Stimulated activated CD8-positive, alpha-beta memory T cell treated with anti-CD3 and anti-CD28 coated beads, Interleukin-12 subunit alpha, Interleukin-12 subunit beta, amount 100 ng/mL, for 4 hours (primary cell): ENCODE data around the gene RPS15.

Experiments used
- DNase-seq: peaks from one replicate; pipeline ENCODE4 v3.0.0-alpha.2; 2020; ENCODE audit warnings: low read depth

Gene RPS15

DNA sequence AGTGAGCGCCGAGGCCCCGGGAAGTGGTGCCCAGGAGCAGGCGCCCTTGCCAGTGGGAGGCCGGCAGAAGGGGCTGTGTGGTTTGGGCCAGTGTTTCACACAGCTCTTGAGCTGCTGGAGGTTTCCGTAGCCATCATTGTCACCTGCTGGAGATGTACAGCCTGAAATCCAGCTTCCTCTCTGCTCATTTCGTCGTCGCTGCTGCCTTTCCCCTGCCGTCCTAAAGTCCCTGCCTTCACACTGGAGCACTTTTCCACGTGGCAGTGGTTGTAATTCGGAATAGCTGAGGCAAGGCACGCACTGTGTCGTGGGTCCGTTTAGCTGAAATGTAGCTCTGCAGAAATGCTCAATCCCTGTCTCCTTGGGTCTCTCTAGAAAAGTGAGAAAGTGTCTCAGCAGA is 17.6 kb upstream of the RPS15 start:
- no peak for DNase-seq

DNA sequence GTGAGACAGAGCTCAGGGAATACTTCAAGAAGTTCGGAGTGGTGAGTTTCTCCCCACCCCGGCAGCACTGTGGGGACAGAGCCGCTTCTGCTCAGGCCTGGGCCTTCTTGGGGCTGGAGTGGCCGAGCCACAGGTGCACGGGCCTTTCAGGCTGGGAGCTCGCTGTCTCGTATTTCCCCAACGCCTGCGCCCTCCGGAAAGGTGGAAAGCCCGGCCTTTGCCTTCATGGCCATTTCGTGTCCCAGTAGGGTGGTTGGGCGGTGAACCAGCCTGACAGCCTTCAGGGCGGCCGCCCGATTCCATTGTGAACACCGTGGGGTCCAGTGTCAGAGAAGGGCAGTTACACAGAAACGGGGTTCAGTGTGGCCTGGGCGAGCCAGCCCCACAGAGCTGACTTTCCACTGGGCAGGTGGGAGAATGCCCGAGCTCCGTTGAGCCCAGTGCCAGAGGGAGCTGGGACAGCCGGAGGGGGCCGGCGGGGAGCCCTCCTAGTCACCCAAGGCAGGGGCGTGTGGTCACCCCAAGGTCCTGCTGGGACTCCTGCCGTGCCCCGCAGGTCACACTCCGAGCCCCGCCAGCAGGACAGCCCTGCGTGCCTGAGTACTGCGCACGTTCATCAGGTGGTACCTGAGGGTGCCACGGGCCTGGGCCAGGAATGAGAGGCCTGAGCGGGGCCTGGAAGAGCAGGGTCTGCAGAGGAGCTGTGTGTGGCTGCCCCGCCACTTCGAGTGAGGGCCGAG is 16.8 kb upstream of the RPS15 start:
- DNase-seq, result no peak

DNA sequence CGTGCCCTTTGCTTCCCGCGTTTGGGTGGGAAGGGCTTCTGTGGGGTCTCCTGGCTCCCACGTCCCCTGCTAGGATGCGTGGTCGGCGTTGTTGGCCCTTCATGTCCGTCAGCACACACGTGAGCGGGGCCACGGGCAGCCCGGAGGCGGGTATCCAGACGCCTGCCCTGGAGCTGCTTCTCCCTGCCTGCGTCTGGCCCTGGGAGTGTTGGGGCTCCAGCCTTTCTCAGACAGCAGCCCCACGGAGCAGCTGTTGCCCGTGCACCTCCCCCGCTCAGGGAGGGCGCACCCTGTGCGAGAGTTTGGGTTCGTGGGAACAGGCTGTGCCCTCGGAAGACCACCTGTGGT is 16.3 kb upstream of the RPS15 start:
- DNase-seq, result no peak

DNA sequence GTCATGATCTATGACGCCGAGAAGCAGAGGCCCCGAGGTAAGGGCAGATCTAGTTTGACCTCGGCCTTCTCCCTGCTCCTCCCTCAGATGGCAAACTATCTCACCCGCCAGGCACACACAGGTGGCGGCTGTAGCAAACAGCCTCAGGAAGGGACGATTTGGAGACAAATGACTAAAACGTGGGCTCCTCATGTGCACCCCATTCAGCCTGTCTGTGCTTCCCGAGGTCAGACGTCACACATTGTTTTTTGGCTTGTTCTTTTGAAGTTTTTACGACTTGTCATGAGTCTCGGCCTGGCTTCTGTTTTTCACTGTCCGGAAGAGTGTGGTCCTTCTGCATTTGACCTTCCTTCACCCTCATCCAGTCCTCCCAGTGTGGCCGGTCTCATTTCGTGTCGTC is 15.8 kb upstream of the RPS15 start:
- no peak for DNase-seq

DNA sequence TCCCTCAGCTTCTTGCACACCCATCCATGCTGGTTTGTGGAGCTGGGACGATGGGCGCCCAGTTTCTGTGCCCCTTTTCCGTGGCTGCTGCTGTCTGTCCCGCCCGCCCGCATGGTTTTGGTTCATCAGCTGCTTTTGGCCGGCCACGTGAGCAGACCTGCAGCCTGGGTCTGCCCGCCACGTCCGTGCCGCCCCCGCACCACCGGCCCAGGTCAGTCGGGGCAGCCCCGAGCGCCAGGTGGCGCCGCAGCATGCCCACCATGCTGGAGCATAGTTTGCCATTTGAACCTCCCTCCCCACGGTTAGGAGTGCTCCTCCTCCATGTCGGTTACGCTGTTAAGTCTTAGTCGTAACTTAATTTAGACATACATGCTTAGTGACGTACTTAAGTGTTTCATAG is 15.3 kb upstream of the RPS15 start:
- DNase-seq, result no peak

DNA sequence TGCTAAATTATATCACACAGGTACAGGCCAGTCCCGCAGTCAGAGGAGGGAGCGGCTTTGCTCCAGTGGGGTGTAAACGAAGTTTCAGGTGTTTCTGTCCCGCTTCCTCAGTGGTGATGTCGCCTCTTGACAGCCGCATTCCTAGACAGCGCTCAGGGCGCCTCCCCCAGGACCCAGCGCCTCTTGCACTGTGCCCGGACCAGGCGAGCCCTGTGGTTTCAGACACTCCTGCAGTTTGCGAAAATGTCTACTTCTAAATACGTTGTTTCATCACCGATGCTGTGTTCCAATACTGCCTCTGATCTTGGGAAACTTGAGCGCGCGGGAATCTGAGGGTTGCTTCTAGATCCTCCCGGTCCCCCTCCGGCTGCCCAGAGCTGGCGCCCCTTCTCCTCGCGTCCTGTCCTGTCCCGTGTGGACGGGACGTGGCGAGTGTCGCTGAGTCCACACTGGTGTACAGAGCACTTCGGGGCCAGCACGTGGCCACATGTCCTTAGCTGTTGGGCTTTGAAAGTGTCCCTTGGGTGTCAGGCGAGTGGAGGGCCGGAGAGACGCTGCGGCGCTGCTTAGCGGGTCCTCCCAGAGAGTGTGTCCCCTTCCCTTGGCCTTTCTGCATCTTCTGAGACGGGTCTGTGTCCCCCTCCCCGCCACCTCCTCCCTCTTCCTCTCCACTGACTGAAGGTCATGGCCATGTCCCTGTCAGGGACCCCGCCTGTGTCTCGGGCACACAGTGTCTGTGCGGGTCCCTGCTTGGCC is 14.6 kb upstream of the RPS15 start:
- DNase-seq, result no peak

DNA sequence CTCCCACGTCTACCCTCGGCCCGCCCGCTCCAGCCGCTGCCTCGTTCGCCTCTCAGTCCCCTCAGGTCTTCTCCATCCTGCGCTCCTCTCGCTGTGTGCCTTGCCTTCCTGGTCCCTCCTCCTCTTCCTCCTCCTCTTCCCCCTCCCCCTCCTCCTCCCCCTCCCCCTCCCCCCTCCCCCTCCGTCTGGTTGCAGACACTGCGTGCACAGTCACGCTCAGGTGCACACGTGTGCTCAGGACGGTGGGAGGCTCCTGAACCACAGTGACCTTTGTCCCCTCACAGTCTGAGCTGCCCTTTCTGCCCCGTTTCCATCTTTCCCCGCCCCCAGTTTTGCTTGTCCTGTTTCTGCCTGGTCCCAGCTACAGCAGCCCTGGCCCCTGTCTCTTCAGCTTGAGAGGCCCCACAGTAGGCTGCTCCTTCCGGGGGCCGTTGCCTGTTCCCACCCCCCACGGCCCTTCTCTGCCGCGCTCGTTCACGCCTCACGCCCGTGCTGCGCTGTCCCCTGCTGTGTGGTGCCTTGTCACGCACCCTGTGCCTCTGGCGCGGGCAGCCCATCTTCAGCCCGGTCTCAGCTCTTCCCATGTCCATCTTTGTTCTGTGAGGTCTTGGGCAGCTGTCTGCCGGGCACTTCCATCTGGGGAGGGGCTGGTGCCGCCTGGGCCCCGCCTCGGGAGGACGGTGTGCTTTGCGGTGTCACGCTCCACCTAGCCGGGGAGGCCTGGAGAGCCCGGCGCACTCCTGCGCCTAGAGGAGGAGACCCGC is 13.8 kb upstream of the RPS15 start:
- no peak for DNase-seq

DNA sequence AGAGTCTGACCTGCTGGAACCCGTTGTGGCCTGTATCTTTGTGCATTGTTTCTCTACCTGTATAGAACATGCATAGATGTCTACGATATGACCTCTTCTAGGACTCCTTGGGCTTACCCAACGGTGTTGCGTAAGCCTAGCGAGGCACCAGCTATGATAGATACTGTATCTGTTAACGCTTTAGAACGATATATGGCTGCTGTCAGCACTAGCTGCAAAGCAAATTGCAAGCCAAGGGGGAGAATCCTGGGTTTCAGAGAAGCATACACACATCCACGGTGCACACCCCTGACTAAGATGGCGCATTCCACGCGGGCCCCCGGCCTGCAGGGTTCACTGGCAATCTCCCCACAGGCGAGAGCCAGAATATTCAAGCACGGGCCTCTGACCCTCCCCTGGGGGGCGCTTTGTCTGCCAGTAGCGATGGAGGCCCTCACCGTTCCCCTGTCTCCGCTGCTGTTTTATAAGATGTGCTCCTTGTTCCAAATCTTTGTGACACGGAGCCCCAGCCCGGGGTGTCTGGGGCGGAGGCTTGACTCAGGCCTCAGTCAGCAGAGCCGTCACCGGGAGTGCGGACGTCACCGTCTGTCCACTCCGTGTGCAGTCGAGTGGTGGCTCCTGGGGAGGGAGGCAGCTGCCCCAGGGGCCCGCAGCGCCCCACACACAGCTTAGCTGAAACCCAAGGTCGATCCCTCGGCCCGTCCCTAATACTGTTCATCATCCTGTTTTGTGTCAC is 12.9 kb upstream of the RPS15 start:
- no peak for DNase-seq

DNA sequence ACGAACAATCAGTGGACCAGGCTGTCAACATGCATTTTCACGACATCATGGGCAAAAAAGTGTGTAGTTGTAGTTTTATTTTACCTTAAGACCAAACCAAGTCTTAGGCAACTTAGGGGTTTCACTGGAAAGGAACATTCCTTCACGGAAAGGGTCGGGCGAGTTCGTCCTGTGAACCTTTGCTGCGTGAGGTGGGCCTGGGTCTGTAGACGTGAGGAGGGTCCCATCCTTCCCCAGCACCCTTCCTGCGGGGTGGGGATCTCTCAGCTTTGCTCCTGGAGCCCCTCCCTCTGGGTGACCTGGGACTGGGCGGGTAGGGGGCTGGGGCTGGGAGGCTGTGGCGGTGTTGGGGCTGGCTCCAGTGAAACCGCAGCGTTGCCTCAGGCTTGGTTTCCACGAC is 12.3 kb upstream of the RPS15 start:
- DNase-seq, result no peak

DNA sequence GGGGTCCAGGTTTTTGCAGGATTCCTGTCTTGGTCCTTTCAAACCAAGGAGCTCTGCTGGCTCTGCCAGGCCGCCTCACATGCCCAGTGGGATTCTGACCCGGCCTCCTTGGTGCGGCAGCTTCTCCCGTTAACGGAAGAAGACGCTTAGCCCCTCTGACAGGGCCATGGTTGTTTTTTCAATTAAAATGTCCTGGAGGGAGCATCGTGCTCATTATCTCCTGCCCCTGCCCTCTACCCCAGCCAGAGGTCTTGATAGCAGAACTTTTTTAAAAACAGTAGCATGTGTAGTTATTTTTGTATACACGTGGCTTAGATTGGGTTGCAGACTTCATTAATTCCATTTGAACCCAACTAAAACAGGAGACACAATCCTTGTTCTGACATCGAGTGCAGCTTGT is 11.5 kb upstream of the RPS15 start:
- no peak for DNase-seq

DNA sequence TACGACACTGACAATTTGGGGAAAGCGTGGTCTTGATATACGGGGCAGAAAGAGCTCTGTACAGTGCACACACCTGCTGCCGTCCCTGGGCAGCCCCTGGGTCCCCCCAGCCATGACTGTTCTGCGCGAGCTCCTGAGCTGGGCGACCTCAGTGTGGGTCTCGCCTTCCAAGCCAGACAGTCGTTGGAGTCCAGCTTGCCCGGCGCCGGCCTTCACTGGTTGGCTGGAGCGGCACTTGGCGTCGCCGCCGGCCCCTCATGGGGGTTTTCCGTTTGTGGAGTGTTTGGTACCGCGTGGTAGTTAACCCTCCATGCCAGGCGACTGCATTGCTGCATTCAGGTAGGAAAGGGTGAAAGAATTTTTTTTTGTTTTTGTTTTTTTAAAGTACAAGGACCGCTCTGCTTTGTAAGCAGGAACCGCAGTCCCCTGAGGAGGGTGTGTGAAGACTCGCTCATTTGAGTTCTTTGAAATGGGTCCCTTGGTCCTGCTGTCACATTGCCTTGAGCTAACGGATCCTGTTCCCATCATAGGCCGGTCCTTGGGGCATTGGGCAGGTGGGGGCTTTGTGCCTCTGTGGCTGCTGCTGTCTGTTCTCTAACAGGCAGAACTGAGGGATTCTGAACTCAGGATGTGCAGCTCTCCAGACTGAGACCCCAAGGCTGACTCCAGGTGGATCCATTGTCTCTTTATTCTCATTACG is 10.8 kb upstream of the RPS15 start:
- DNase-seq, result no peak

DNA sequence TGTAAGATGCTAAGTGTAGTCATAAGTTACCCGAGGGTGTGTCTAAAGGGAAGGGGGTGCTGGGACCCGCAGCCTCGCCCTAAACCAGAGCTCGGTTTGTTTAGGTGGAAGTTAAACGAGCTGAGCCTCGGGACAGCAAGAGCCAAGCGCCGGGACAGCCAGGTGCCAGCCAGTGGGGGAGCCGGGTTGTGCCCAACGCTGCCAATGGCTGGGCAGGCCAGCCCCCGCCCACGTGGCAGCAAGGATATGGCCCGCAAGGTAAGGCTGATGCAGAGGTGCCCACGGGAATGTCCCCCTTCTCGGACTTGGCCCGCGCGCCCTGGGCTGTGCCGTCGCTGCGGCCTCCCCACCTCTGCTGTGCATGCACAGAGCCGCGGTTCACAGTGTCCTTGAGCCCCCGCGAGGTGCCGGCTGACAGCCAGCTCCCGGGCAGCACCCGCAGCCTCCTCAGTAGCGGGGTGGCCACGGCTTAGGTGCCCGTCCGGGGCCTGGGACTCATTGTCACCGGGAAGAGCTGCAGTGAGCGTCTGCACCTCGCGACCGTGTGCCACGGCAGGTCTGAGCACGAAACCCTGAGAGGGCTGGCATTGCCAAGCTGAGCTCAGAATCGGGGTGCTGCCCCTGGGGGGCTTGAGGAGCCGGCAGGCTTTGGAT is 9.3 kb upstream of the RPS15 start:
- DNase-seq, result no peak

DNA sequence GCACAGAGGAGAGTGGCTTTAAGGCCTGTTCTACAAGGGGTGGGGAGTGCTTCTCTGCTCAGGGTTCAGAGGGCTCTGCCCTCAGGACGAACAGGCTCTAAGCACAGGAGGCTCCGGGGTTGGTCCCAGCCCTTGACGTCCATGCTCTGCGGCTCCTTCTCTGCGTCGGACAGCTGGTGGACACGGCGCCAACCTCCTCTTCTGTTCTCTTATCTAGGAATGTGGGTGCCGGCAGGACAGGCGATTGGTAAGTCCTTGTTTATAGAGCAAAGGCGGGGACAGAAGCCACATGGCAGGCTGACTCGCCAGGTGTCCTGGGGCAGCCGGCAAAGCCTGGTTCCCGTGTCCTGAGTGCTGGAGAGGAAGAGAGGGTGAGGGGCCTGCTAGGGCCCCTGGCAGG is 8.4 kb upstream of the RPS15 start:
- DNase-seq, result no peak

DNA sequence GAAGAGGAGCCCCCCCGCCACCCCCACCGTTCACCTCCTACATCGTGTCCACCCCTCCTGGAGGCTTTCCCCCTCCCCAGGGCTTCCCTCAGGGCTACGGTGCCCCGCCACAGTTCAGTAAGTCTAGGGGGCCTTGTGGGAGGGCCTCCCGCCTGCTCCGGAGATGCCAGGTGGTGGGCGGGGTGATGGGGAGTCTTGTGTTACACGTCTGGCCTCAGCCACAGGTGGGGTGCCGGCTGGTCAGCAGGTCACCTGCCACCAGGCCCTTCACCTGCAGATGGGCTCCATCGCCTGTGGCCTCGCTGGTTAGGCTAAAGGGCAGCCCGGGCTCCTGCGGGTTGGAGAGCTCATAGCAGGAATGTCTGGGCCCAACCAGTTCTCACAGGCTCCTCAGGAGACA is 8.0 kb upstream of the RPS15 start:
- DNase-seq, result no peak

DNA sequence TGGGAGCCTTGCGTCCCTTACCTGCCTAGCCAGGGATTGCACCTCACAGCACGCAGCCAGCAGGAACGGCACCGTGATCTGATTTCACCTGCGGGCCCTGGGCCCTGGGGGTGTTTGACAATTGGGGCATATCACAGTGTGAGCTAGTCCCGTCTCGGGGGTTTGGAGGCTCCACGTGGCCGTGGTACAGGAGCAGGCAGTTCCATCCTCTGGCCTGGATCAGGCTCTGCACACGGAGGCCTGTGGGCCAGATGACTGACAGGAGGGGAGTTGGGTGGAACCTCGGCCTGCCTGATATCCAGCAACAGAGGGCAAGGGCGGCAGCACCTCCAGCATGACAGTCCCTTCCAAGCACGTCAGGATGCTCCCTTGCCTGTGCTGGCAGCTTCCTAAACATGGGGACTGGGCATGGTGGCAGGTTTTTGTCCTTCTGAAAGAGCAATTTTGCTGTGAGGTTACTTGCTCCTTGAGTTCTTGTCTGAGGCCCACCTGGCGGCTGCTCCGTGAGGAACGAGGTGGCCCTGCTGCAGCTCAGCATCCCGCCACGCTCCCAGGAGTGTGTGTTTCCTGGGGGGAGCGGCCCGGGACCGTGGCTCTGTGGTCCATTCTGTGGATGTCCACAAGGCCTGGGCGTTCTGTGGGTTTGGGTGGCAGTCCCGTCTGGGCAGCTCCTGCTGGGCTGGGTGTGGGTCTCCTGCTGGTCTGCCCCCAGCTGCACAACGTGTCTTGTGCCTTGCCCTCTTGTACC is 6.3 kb upstream of the RPS15 start:
- DNase-seq, result no peak

DNA sequence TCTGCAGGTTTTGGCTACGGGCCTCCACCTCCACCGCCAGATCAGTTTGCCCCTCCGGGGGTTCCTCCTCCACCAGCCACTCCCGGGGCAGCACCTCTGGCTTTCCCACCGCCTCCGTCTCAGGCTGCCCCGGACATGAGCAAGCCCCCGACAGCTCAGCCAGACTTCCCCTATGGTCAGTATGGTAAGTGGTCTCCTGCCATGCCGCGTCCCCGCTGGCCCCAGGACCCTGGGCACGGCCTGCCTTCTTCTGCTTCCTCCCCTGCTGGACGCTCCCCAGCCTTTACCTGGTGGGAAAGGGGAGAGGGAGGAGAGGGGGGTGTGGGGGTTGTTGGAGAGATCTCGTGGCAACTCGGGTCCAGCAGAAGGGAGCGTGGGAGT is 5.7 kb upstream of the RPS15 start:
- no peak for DNase-seq

DNA sequence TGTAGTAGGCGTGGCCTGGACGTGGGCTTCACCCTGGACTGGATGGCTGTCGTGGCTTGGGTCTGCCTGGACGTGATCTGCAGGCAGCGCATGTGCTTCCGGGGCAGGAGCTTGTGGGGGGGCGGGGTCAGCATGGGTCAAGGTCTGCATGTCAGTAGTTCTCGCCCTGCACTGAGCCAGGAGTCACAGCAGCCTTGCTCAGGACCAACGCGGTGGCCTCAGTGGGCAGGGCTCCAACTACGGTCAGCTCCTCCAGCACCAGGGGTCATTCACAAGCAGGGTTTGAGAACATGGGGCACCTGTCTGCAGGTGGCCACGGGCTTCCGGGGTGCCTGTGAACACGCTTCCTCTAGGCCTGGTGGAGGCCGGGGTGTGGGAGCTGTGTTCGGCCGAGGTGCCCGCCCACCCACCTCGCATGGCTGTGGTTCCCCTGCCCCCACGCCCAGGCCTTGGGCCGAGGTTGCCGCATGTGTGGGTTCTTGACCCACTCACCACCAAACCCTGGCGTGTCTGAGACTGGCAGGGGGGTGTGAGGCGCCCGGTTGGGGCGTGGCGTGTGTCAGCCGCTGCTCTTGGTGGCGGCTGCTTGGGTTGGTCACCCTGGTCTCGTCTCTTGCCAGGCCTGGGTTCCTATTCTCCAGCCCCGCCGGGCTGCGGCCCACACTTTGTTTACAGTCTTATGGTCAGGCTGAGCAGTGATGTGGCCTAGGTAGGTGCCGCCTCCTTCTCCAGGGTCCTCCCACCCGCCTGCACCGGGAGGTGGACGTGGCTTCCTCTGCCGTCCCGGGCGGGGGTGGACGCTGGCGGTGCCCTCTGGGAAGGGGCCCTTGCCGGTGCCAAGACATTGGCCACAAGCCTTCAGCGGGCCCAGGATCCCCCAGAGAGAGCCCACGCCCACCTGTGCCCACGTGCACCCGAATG is 4.8 kb upstream of the RPS15 start:
- DNase-seq, result no peak

DNA sequence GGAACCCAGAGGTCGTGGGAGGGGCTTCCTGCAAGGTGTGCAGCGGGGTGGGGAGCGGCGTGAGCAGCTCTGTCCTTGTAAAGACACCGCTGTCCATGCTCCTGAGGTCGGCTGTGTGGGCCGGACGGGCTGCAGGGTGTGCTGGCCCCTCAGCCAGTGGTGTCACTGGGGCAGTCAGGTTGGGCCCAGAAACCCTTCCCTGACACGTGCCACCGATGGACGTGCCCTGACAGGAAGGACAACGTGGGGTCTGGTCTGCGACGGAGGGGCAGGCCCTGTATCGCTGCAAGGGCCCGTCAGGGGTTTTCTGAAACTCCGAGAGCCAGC is 4.2 kb upstream of the RPS15 start:
- no peak for DNase-seq

DNA sequence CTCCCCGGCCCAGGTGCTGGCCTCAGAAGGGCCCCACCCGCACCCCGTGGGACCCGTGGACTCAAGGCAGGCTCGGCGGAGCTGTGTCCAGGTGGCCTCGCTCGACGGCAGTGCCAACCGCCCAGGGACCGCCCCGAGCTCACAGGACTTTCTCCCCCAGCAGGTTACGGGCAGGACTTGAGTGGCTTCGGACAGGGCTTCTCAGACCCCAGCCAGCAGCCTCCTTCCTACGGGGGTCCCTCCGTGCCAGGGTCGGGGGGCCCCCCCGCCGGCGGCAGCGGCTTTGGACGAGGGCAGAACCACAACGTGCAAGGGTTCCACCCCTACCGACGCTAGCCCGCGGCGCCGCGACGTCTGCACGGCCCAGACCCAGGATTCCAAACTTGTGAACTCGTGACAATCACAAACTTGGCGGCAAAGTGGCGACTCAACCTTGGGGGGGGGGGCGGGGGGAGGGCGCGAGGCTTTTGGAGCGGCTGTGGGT is 3.6 kb upstream of the RPS15 start:
- DNase-seq, result no peak
